PFSK-1 (cell line): Measurements from ENCODE around the gene GPRIN3.

Experiments used
- POLR2AphosphoS5 ChIP-seq: IDR thresholded peaks from 2 replicates; pipeline ENCODE4 v1.6.1; 2012; ENCODE audit warnings: low read depth, mild to moderate bottlenecking, control low read depth, low read length, moderate library complexity
- REST ChIP-seq, 2 experiments: IDR thresholded peaks; 2 replicates each; pipeline versions ENCODE4 v1.6.1 to v1.8.0; 2011 to 2012; ENCODE audit warnings: low read depth in 2 of 2, low read length in 2 of 2, control low read depth in 1 of 2, inconsistent platforms in 1 of 2, mild to moderate bottlenecking in 1 of 2, moderate library complexity in 1 of 2; ENCODE audit not compliant: insufficient read depth in 1 of 2

GRCh38 chr4:89285745-89286144, 21.9 kb downstream of the GPRIN3 start:
- TF ChIP-seq REST (IDR thresholded peaks at IDR 0.05; ENCODE audit: insufficient read depth in 1 of 2, low read depth in 2 of 2, low read length in 2 of 2) (no peak), POLR2AphosphoS5 (no peak)
